Keratinocyte (primary cell): ENCODE data around the gene PRKD2.

ENCODE experiments used
- EZH2 ChIP-seq: IDR thresholded peaks from one replicate; pipeline ENCODE4 v1.6.1; 2012; ENCODE audit warnings: inconsistent platforms, mild to moderate bottlenecking, low read length, moderate library complexity
- TF ChIP-seq, protein P1 (sequence below), 3 experiments: IDR thresholded peaks in 1 of 3; conservative IDR thresholded peaks in 1 of 3; optimal IDR thresholded peaks in 1 of 3; 2 replicates in 2 of 3; 3 replicates in 1 of 3; pipeline versions ENCODE3 to v1.5.1; 2011; ENCODE audit warnings: low read length in 3 of 3, mild to moderate bottlenecking in 3 of 3, moderate library complexity in 2 of 3, control low read depth in 1 of 3, inconsistent platforms in 1 of 3; ENCODE audit not compliant: insufficient read depth in 2 of 3; ENCODE audit errors: extremely low read depth in 1 of 3

DNA sequence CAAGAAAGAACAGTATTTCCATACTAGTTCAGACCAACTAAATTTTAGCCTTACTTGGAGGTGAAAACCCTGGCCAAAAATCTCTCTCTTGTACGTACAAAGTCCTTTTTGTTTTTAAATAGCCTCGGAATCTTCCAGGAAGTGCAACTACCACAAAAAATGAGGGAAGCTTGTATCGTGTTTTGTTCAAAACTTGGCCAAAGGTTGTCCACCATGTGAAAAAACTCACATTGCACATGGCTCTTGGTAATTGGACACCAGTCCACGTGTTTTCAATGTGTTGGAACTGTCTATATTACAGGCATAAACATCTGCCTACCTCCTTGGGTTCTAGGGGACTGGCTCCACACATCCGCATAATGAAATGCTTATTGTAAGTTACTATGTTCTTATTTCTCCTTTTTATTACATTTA, 44.5 kb upstream of the PRKD2 start:
- TF ChIP-seq, protein P1, sequence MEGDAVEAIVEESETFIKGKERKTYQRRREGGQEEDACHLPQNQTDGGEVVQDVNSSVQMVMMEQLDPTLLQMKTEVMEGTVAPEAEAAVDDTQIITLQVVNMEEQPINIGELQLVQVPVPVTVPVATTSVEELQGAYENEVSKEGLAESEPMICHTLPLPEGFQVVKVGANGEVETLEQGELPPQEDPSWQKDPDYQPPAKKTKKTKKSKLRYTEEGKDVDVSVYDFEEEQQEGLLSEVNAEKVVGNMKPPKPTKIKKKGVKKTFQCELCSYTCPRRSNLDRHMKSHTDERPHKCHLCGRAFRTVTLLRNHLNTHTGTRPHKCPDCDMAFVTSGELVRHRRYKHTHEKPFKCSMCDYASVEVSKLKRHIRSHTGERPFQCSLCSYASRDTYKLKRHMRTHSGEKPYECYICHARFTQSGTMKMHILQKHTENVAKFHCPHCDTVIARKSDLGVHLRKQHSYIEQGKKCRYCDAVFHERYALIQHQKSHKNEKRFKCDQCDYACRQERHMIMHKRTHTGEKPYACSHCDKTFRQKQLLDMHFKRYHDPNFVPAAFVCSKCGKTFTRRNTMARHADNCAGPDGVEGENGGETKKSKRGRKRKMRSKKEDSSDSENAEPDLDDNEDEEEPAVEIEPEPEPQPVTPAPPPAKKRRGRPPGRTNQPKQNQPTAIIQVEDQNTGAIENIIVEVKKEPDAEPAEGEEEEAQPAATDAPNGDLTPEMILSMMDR (optimal IDR thresholded peaks at IDR 0.05 in 1 of 3, IDR thresholded peaks at IDR 0.05 in 1 of 3, conservative IDR thresholded peaks at IDR 0.05 in 1 of 3; ENCODE audit: extremely low read depth in 1 of 3, insufficient read depth in 2 of 3, low read length in 3 of 3), result no peak
- no peak for TF ChIP-seq EZH2
